Measurements from ENCODE around the gene ACD. TPM values are rescaled to one million over a fixed set of nuclear protein-coding genes. Genes with fewer than 3 reads are reported as not detected.

ACD gene
- total and polyA plus RNA-seq, 2 of the 8 experiments (the other 6 are each of a cell fraction or from before 2014, with no cell fraction given), result 34.8 to 58.0 TPM

- ChIA-PET CTCF (ENCODE audit: partially characterized antibody) (interaction anchor here (1.2 to 4.0 kb wide), 2 partner anchors 11 to 13 kb away, joined by 3 to 23 read pairs; no protein-coding TSS in a partner anchor), POLR2A (ENCODE audit: partially characterized antibody) (interaction anchor here (1.4 kb wide), 1 partner anchor 108 kb away, joined by 3 read pairs; no protein-coding TSS in a partner anchor)
- 89% methylated on average over 4 of the region's 4 CpGs; no CpG with 5 or more reads in 1 of the 2 experiments for WGBS, 2 experiments (ENCODE audit: extremely low coverage in 1 of 2, insufficient coverage in 1 of 2, insufficient read length in 1 of 2, insufficient replicate concordance in 2 of 2, low coverage in 1 of 2, low lambda C conversion rate in 2 of 2, missing lambda C conversion rate in 1 of 2)
- Histone ChIP-seq H3K14ac (ENCODE audit: insufficient read length) (no peak overlapping the region), H2AFZ (ENCODE audit: low read length) (no peak overlapping the region), H3K4ac (replicated peaks; ENCODE audit: insufficient read length, low read depth, low read length) (no peak overlapping the region), H2AK5ac (ENCODE audit: low read depth, low read length) (no peak overlapping the region), H4K5ac (ENCODE audit: insufficient read length, low read depth, low read length) (no peak overlapping the region), H3K4me1 (replicated peaks in 1 of 4; ENCODE audit: control insufficient read depth in 3 of 4, insufficient read depth in 4 of 4, low read length in 3 of 4) (peaks cover 0 to 10% (median 5%) of the 10 kb centered on the region in 4 experiments; a peak in 4 of 7 replicates), H3K27ac (ENCODE audit: low read depth, low read length) (no peak overlapping the region), H2BK120ac (replicated peaks; ENCODE audit: low read depth, low read length) (no peak overlapping the region), H3K36me3 (ENCODE audit: control insufficient read depth in 2 of 4, insufficient read depth in 4 of 4, low read length in 3 of 4) (peaks cover 0 to 4% (median 2%) of the 10 kb centered on the region in 4 experiments; a peak in 1 of 8 replicates), H3K9me3 (ENCODE audit: insufficient read depth in 2 of 2, low read depth in 1 of 2, low read length in 1 of 2) (no peaks in the 10 kb centered on the region), H3K23me2 (ENCODE audit: low read depth, low read length) (peaks cover 11% of the 10 kb centered on the region), H3K4me2 (ENCODE audit: insufficient read depth in 1 of 2, low read depth in 2 of 2, low read length in 2 of 2) (no peak overlapping the region), H4K8ac (ENCODE audit: extremely low read depth, insufficient read depth, low read length) (no peak overlapping the region), H2BK12ac (ENCODE audit: low read depth, low read length) (no peak overlapping the region), H4K91ac (replicated peaks; ENCODE audit: insufficient read length, low read length) (no peak overlapping the region), H3K4me3 (ENCODE audit: extremely low read depth in 1 of 4, insufficient read depth in 2 of 4, low read depth in 3 of 4, low read length in 4 of 4) (no peak overlapping the region), H3K27me3 (replicated peaks in 1 of 4; ENCODE audit: control insufficient read depth in 3 of 4, extremely low read depth in 1 of 4, insufficient read depth in 3 of 4, low read length in 3 of 4) (peaks cover 0 to 13% (median 10%) of the 10 kb centered on the region in 4 experiments; a peak in 4 of 7 replicates), H2BK15ac (ENCODE audit: low read length) (no peak overlapping the region), H4K20me1 (replicated peaks in 1 of 2; ENCODE audit: control insufficient read depth in 1 of 2, insufficient read depth in 2 of 2, low read length in 2 of 2) (peaks cover 5 to 14% of the 10 kb centered on the region in 2 experiments), H2BK5ac (ENCODE audit: low read depth, low read length) (no peak overlapping the region), H3K56ac (replicated peaks; ENCODE audit: insufficient read length, low read depth, low read length) (no peak overlapping the region), H3K79me2 (ENCODE audit: control insufficient read depth in 1 of 2, insufficient read depth in 2 of 2, low read length in 2 of 2) (no peaks in the 10 kb centered on the region), H3K23ac (ENCODE audit: insufficient read length) (no peak overlapping the region), H3K79me1 (ENCODE audit: low read depth, low read length) (no peaks in the 10 kb centered on the region; the same call in 1 of the 2 replicates), H2BK20ac (ENCODE audit: low read length) (no peak overlapping the region), H3K9ac (replicated peaks in 1 of 4; ENCODE audit: extremely low read depth in 1 of 4, low read depth in 3 of 4, low read length in 3 of 4) (no peak overlapping the region), H3K18ac (ENCODE audit: extremely low read depth, low read length) (no peak overlapping the region)
- DNase-seq (ENCODE audit: low read depth in 1 of 2, low spot score in 2 of 2) (no peak), FAIRE-seq (no peak)
- no peak for TF ChIP-seq CEBPB (IDR thresholded peaks at IDR 0.05; ENCODE audit: low read depth, low read length)
- TF ChIP-seq RNF2 (IDR thresholded peaks at IDR 0.05; ENCODE audit: borderline replicate concordance, low read depth, low read length, missing control alignments, poor library complexity, severe bottlenecking), result no peak
- TF ChIP-seq E2F6 (IDR thresholded peaks at IDR 0.05), result no peak
- TF ChIP-seq HDAC6 (IDR thresholded peaks at IDR 0.05; ENCODE audit: low read depth, low read length), result no peak
- no peak for TF ChIP-seq EZH2 (IDR thresholded peaks at IDR 0.05; ENCODE audit: low read depth, low read length, severe bottlenecking)
- TF ChIP-seq SIRT6 (IDR thresholded peaks at IDR 0.05; ENCODE audit: low read length), result no peak
- TF ChIP-seq MAX (IDR thresholded peaks at IDR 0.05), result no peak
- no peak for TF ChIP-seq JUND (IDR thresholded peaks at IDR 0.05; ENCODE audit: low read length)
- no peak for TF ChIP-seq GABPA (IDR thresholded peaks at IDR 0.05; ENCODE audit: borderline replicate concordance, insufficient read depth, low read length)
These were observed 4.7 kb downstream of the ACD start for GRCh38 chr16:67655363-67655762.
